HEK293T (cell line): ENCODE measurements around the gene PIAS4.
A peak's percentile ranks its signal among the peaks of the same experiment; 100 is the strongest.

Source experiments
- CTCF ChIA-PET: fragments of 350-600 bp; formaldehyde crosslinking; extraction: SDS; loops from one replicate; lab custom pipeline; 2021; ENCODE audit warnings: antibody characterized with exemption, inconsistent platforms; lab: Yijun Ruan, JAX
- POLR2A ChIA-PET: fragments of 350-600 bp; formaldehyde crosslinking; extraction: SDS; loops from one replicate; lab custom pipeline; 2020; ENCODE audit warnings: antibody characterized with exemption, inconsistent platforms; lab: Yijun Ruan, JAX
- DNase-seq: peaks from one replicate; pipeline ENCODE4 v3.0.0; 2012; ENCODE audit warnings: mixed read lengths; ENCODE audit errors: extremely low spot score
- ARNT ChIP-seq: fragments of 450-650 bp; IDR thresholded peaks from 2 replicates; pipeline ENCODE4 v1.6.1; 2017; ENCODE audit warnings: mild to moderate bottlenecking
- BHLHE40 ChIP-seq: fragments of 450-650 bp; IDR thresholded peaks from 2 replicates; pipeline ENCODE4 v1.6.1; 2016; ENCODE audit warnings: mild to moderate bottlenecking, moderate library complexity, borderline replicate concordance
- CTBP1 ChIP-seq: fragments of 450-650 bp; IDR thresholded peaks from 2 replicates; pipeline ENCODE4 v1.6.1; 2016; ENCODE audit warnings: borderline replicate concordance
- ELF4 ChIP-seq: fragments of 450-650 bp; IDR thresholded peaks from 2 replicates; pipeline ENCODE4 v1.6.1; 2017; ENCODE audit warnings: antibody characterized with exemption
- FOXA1 ChIP-seq: fragments of 450-650 bp; IDR thresholded peaks from 2 replicates; pipeline ENCODE4 v1.6.1; 2016; ENCODE audit warnings: mild to moderate bottlenecking
- FOXK2 ChIP-seq: fragments of 450-650 bp; IDR thresholded peaks from 2 replicates; pipeline ENCODE4 v1.6.1; 2016; ENCODE audit warnings: mild to moderate bottlenecking
- FOXM1 ChIP-seq: fragments of 450-650 bp; IDR thresholded peaks from 2 replicates; pipeline ENCODE4 v1.6.1; 2017; ENCODE audit warnings: mild to moderate bottlenecking, borderline replicate concordance
- HDGF ChIP-seq: fragments of 450-650 bp; IDR thresholded peaks from 2 replicates; pipeline ENCODE4 v1.6.1; 2017; ENCODE audit warnings: antibody characterized with exemption, borderline replicate concordance
- L3MBTL2 ChIP-seq: fragments of 450-650 bp; conservative IDR thresholded peaks from 2 replicates; pipeline ENCODE4 v1.6.1; 2016; ENCODE audit warnings: mild to moderate bottlenecking
- LEF1 ChIP-seq: fragments of 450-650 bp; IDR thresholded peaks from 2 replicates; pipeline ENCODE4 v1.6.1; 2017; ENCODE audit warnings: mild to moderate bottlenecking, borderline replicate concordance
- NFRKB ChIP-seq: fragments of 450-650 bp; IDR thresholded peaks from 2 replicates; pipeline ENCODE4 v1.6.1; 2016; ENCODE audit warnings: mild to moderate bottlenecking, moderate library complexity
- PKNOX1 ChIP-seq: fragments of 450-650 bp; IDR thresholded peaks from 2 replicates; pipeline ENCODE4 v1.6.1; 2016
- SP1 ChIP-seq: fragments of 450-650 bp; IDR thresholded peaks from 2 replicates; pipeline ENCODE4 v1.6.1; 2017
- SUZ12 ChIP-seq: fragments of 450-650 bp; IDR thresholded peaks from 2 replicates; pipeline ENCODE4 v1.6.1; 2016; ENCODE audit warnings: mild to moderate bottlenecking
- TARDBP ChIP-seq: fragments of 450-650 bp; IDR thresholded peaks from 2 replicates; pipeline ENCODE4 v1.6.1; 2016
- ZNF384 ChIP-seq: fragments of 450-650 bp; IDR thresholded peaks from 2 replicates; pipeline ENCODE4 v1.6.1; 2016

The PIAS4 gene

GRCh38 chr19:3968556-3969434, 38.7 kb upstream of the PIAS4 start:
- DNase-seq: peak; percentile 80
- CTCF ChIA-PET: interaction anchor here (0.6 to 1.8 kb wide), 3 partner anchors 19 to 198 kb away, joined by 3 to 8 read pairs (median 7); no protein-coding TSS in a partner anchor
- POLR2A ChIA-PET: interaction anchor here (0.6 to 2.4 kb wide), 10 partner anchors 11 to 206 kb away, joined by 3 to 35 read pairs (median 4); partner anchors contain the start of genes EEF2, MRPL54 and NMRK2
- TF ChIP-seq L3MBTL2 (no peak), ELF4 (no peak), NFRKB (no peak), BHLHE40 (no peak), FOXM1 (no peak), HDGF (no peak), PKNOX1 (no peak), ARNT (0 out of 2 replicates have a peak, but pooled peaks have one; percentile 21), FOXA1 (no peak), LEF1 (no peak), ZNF384 (no peak), SP1 (no peak), CTBP1 (peak; percentile 43; the same call in 1 of the 2 replicates), SUZ12 (no peak), TARDBP (no peak), FOXK2 (peak; percentile 91)

- peak; percentile 45 for TF ChIP-seq PKNOX1
- no peak for TF ChIP-seq FOXA1
- CTCF ChIA-PET: interaction anchor here (0.6 to 1.8 kb wide), 3 partner anchors 18 to 197 kb away, joined by 3 to 8 read pairs (median 7); no protein-coding TSS in a partner anchor
- DNase-seq: peak; percentile 33
- POLR2A ChIA-PET: interaction anchor here (1.1 to 2.4 kb wide), 9 partner anchors 10 to 207 kb away, joined by 3 to 35 read pairs (median 4); partner anchors contain the start of genes EEF2 and MRPL54
Observed at GRCh38 chr19:3969435-3970312, 37.9 kb upstream of the PIAS4 start.

- ChIA-PET CTCF (interaction anchor here (1.2 kb wide), 2 partner anchors 18 to 122 kb away, joined by 3 to 5 read pairs; no protein-coding TSS in a partner anchor), POLR2A (interaction anchor here (0.7 to 2.9 kb wide), 5 partner anchors 9 to 208 kb away, joined by 3 to 39 read pairs (median 8); partner anchors contain the start of genes EEF2 and MRPL54)
- no peak for DNase-seq
- TF ChIP-seq L3MBTL2: peak; percentile 38; the same call in 1 of the 2 replicates
- TF ChIP-seq SUZ12: no peak
- no peak for TF ChIP-seq TARDBP
Observed at GRCh38 chr19:3970313-3970807, 37.2 kb upstream of the PIAS4 start.

- ChIA-PET CTCF (interaction anchor here (1.2 kb wide), 2 partner anchors 17 to 122 kb away, joined by 3 to 5 read pairs; no protein-coding TSS in a partner anchor), POLR2A (interaction anchor here (0.5 to 2.9 kb wide), 8 partner anchors 8 to 118 kb away, joined by 3 to 39 read pairs (median 4); partner anchors contain the start of gene EEF2)
- peak; percentile 92 for DNase-seq
- TF ChIP-seq BHLHE40: no peak
- 0 out of 2 replicates have a peak, but pooled peaks have one; percentile 55 for TF ChIP-seq HDGF
- TF ChIP-seq SP1: no peak
- TF ChIP-seq ELF4: peak; percentile 69
- peak; percentile 99 for TF ChIP-seq PKNOX1
Observed at GRCh38 chr19:3970808-3971598, 36.5 kb upstream of the PIAS4 start, which contains the start of gene DAPK3. TSS of gene DAPK3 (minus strand) at chr19:3971099. CDS start at chr19:3969735, 1,364 bp downstream.

- CTCF ChIA-PET: interaction anchor here (0.7 to 1.2 kb wide), 2 partner anchors 12 to 47 kb away, joined by 4 to 5 read pairs; no protein-coding TSS in a partner anchor
- TF ChIP-seq SUZ12: no peak
- no peak for TF ChIP-seq HDGF
- TF ChIP-seq FOXK2: no peak
- no peak for TF ChIP-seq FOXA1
- TF ChIP-seq ARNT: no peak
- TF ChIP-seq CTBP1: no peak
- no peak for TF ChIP-seq LEF1
- TF ChIP-seq ZNF384: no peak
- TF ChIP-seq SP1: no peak
- no peak for TF ChIP-seq BHLHE40
- POLR2A ChIA-PET: interaction anchor here (0.6 to 1.5 kb wide), 3 partner anchors 10 to 123 kb away, joined by 3 to 24 read pairs (median 6); partner anchors contain the start of gene EEF2
Observed at GRCh38 chr19:3975144-3975543, 32.4 kb upstream of the PIAS4 start.

More at GRCh38 chr19:3975144-3975543, 32.4 kb upstream of the PIAS4 start:
- DNase-seq: no peak
